ENCODE results near the gene NEURL1. TPM values are rescaled to one million over a fixed set of nuclear protein-coding genes. Genes with fewer than 3 reads are reported as not detected.
"Not testable (repeated sequence)": the region's sequence is repeated elsewhere in the genome, so short reads cannot be mapped to it uniquely, and the experiment has no call there.

NEURL1 gene
- total RNA-seq, 1 donor from 2014 or later = 0.64 TPM

- Histone ChIP-seq H3K9me3 (no peaks in the 10 kb centered on the region), H3K4me3 (no peak overlapping the region), H3K36me3 (no peaks in the 10 kb centered on the region), H3K27me3 (no peaks in the 10 kb centered on the region), H3K27ac (no peak overlapping the region), H3K4me1 (no peaks in the 10 kb centered on the region)
- no peak for TF ChIP-seq CTCF (IDR thresholded peaks at IDR 0.05)
- no peak for DNase-seq
- intact Hi-C loops (cut with DNase I) = no loop called here
- no peak for ATAC-seq
Observed at GRCh38 chr10:103519798-103520197, 26.3 kb downstream of the NEURL1 start.

GRCh38 chr10:103522006-103522405, 28.5 kb downstream of the NEURL1 start:
- H3K27me3 ChIP-seq; ATAC-seq; H3K4me1 ChIP-seq; H3K36me3 ChIP-seq; H3K4me3 ChIP-seq; H3K27ac ChIP-seq; H3K9me3 ChIP-seq; intact Hi-C loops (cut with DNase I): not testable (repeated sequence)
- DNase-seq = peak; percentile 11

GRCh38 chr10:103523683-103524082, 30.2 kb downstream of the NEURL1 start:
- TF ChIP-seq CTCF (IDR thresholded peaks at IDR 0.05) = no peak

GRCh38 chr10:103525901-103526300, 32.4 kb downstream of the NEURL1 start:
- H3K36me3 ChIP-seq = no peaks in the 10 kb centered on the region
- no peaks in the 10 kb centered on the region for H3K9me3 ChIP-seq
- TF ChIP-seq CTCF (IDR thresholded peaks at IDR 0.05) = no peak
- ATAC-seq (no peak), DNase-seq (no peak)
- no peaks in the 10 kb centered on the region for H3K4me1 ChIP-seq
- no peak overlapping the region for H3K27ac ChIP-seq
- H3K27me3 ChIP-seq = no peaks in the 10 kb centered on the region
- intact Hi-C loops (cut with DNase I) = no loop called here
- no peak overlapping the region for H3K4me3 ChIP-seq

More at GRCh38 chr10:103523683-103524082, 30.2 kb downstream of the NEURL1 start:
- DNase-seq (no peak), ATAC-seq (no peak)
- Histone ChIP-seq H3K27me3 (no peaks in the 10 kb centered on the region), H3K4me3 (no peak overlapping the region), H3K9me3 (no peaks in the 10 kb centered on the region), H3K27ac (no peak overlapping the region), H3K36me3 (no peaks in the 10 kb centered on the region), H3K4me1 (no peaks in the 10 kb centered on the region)
- intact Hi-C loops (cut with DNase I) = no loop called here

GRCh38 chr10:103527476-103527875, 34.0 kb downstream of the NEURL1 start:
- intact Hi-C loops (cut with DNase I); H3K9me3 ChIP-seq; H3K27ac ChIP-seq; H3K36me3 ChIP-seq; H3K4me3 ChIP-seq; H3K4me1 ChIP-seq; H3K27me3 ChIP-seq; ATAC-seq: not testable (repeated sequence)
- peak; percentile 2 for DNase-seq

- ATAC-seq (no peak), DNase-seq (no peak)
- Histone ChIP-seq H3K9me3 (no peaks in the 10 kb centered on the region), H3K27ac (no peak overlapping the region), H3K4me1 (no peaks in the 10 kb centered on the region), H3K36me3 (no peaks in the 10 kb centered on the region), H3K27me3 (no peaks in the 10 kb centered on the region), H3K4me3 (no peak overlapping the region)
- no peak for TF ChIP-seq CTCF (IDR thresholded peaks at IDR 0.05)
- intact Hi-C loops (cut with DNase I) = no loop called here
Observed at GRCh38 chr10:103528549-103528948, 35.0 kb downstream of the NEURL1 start.

- Histone ChIP-seq H3K4me1 (no peaks in the 10 kb centered on the region), H3K4me3 (no peak overlapping the region), H3K36me3 (no peaks in the 10 kb centered on the region), H3K27ac (no peak overlapping the region), H3K9me3 (no peaks in the 10 kb centered on the region), H3K27me3 (no peaks in the 10 kb centered on the region)
- no peak for ATAC-seq
- no peak for TF ChIP-seq CTCF (IDR thresholded peaks at IDR 0.05)
- intact Hi-C loops (cut with DNase I) = no loop called here
- DNase-seq = no peak
Observed at GRCh38 chr10:103529539-103529938, 36.0 kb downstream of the NEURL1 start.

Data from upper lobe of right lung (tissue), 1 donor.